GM23248 (cell line): ENCODE measurements around the gene SGK1.

Experiments
- EZH2 ChIP-seq: fragments of 200-600 bp; sonication (generic); IDR thresholded peaks from 2 replicates; pipeline ENCODE4 v1.6.1; 2018; ENCODE audit warnings: antibody characterized with exemption, mild to moderate bottlenecking; ENCODE audit not compliant: insufficient read depth, poor library complexity, severe bottlenecking
- EZH2phosphoT487 ChIP-seq: fragments of 200-600 bp; sonication (generic); IDR thresholded peaks from 2 replicates; pipeline ENCODE4 v1.6.1; 2018; ENCODE audit warnings: antibody characterized with exemption, moderate library complexity, mild to moderate bottlenecking, low read depth; ENCODE audit not compliant: insufficient read depth

GRCh38 chr6:134128146-134128545, 189.8 kb downstream of the SGK1 start:
- TF ChIP-seq EZH2 (no peak), EZH2phosphoT487 (no peak)
